H1 (cell line): Measurements from ENCODE around the gene HOXC13. TPM values are rescaled to one million over a fixed set of nuclear protein-coding genes. Genes with fewer than 3 reads are reported as not detected.

Experiments
- CTCF ChIA-PET: fragments of 300-600 bp; sonication (Branson Sonifier 250); formaldehyde crosslinking; loops from one replicate; lab custom pipeline; 2021; ENCODE audit not compliant: partially characterized antibody; lab: Charles Lee
- POLR2A ChIA-PET: fragments of 300-600 bp; sonication (Branson Sonifier 250); formaldehyde crosslinking; loops from one replicate; lab custom pipeline; 2021; ENCODE audit warnings: inconsistent platforms; ENCODE audit not compliant: partially characterized antibody; lab: Charles Lee
- DNase-seq, 2 experiments: peaks; one replicate each; pipeline versions ENCODE4 v3.0.0 to v3.0.0-alpha.2; 2010 to 2022; ENCODE audit warnings: low spot score in 2 of 2, low read depth in 1 of 2, mixed read lengths in 1 of 2
- FAIRE-seq: peaks from 2 replicates; lab custom pipeline; 2011; peaks lifted over from hg19 to GRCh38; lab: Jason Lieb, UNC
- H2AFZ ChIP-seq: 2 replicates; pipeline ENCODE4 v1.8.1; 2012; ENCODE audit warnings: low read length, inconsistent platforms
- H2AK5ac ChIP-seq: 2 replicates; pipeline ENCODE4 v1.6.1; 2013; ENCODE audit warnings: low read depth, low read length
- H2BK120ac ChIP-seq: replicated peaks from 2 replicates; pipeline ENCODE3; 2013; ENCODE audit warnings: low read depth, low read length, inconsistent platforms
- H2BK12ac ChIP-seq: 2 replicates; pipeline ENCODE4 v1.6.1; 2013; ENCODE audit warnings: low read depth, low read length
- H2BK15ac ChIP-seq: 2 replicates; pipeline ENCODE4 v1.6.1; 2013; ENCODE audit warnings: low read length
- H2BK20ac ChIP-seq: 2 replicates; pipeline ENCODE4 v1.6.1; 2013; ENCODE audit warnings: low read length
- H2BK5ac ChIP-seq: 2 replicates; pipeline ENCODE4 v1.6.1; 2013; ENCODE audit warnings: low read depth, low read length
- H3K14ac ChIP-seq: 2 replicates; pipeline ENCODE4 v1.6.1; 2013; ENCODE audit warnings: inconsistent platforms; ENCODE audit not compliant: insufficient read length
- H3K18ac ChIP-seq: 2 replicates; pipeline ENCODE4 v1.6.1; 2013; ENCODE audit warnings: low read length; ENCODE audit errors: extremely low read depth
- H3K23ac ChIP-seq: 2 replicates; pipeline ENCODE4 v1.6.1; 2013; ENCODE audit warnings: inconsistent platforms; ENCODE audit not compliant: insufficient read length
- H3K23me2 ChIP-seq: 2 replicates; pipeline ENCODE4 v1.6.1; 2013; ENCODE audit warnings: low read depth, low read length
- H3K27ac ChIP-seq: 2 replicates; pipeline ENCODE4 v1.6.1; 2011; ENCODE audit warnings: low read depth, low read length, inconsistent platforms
- H3K27me3 ChIP-seq, 4 experiments: replicated peaks in 1 of 4; 1 replicate in 1 of 4; 2 replicates in 3 of 4; pipeline versions ENCODE4 v1.6.1 to v1.8.1; 2011 to 2013; ENCODE audit warnings: low read length in 3 of 4, mild to moderate bottlenecking in 3 of 4, inconsistent platforms in 2 of 4, mixed read lengths in 2 of 4, moderate library complexity in 1 of 4; ENCODE audit not compliant: control insufficient read depth in 3 of 4, insufficient read depth in 3 of 4; ENCODE audit errors: extremely low read depth in 1 of 4
- H3K36me3 ChIP-seq, 4 experiments: 2 replicates each; pipeline versions ENCODE4 v1.6.1 to v1.8.1; 2011 to 2013; ENCODE audit warnings: mild to moderate bottlenecking in 4 of 4, low read length in 3 of 4, moderate library complexity in 2 of 4, control low read depth in 1 of 4, inconsistent platforms in 1 of 4; ENCODE audit not compliant: insufficient read depth in 4 of 4, control insufficient read depth in 2 of 4
- H3K4ac ChIP-seq: replicated peaks from 2 replicates; pipeline ENCODE3; 2013; ENCODE audit warnings: low read length, low read depth, mixed read lengths, inconsistent platforms; ENCODE audit not compliant: insufficient read length
- H3K4me1 ChIP-seq, 4 experiments: replicated peaks in 1 of 4; 1 replicate in 1 of 4; 2 replicates in 3 of 4; pipeline versions ENCODE4 v1.6.1 to v1.8.1; 2011 to 2013; ENCODE audit warnings: low read length in 3 of 4, inconsistent platforms in 2 of 4, mixed read lengths in 1 of 4; ENCODE audit not compliant: insufficient read depth in 4 of 4, control insufficient read depth in 3 of 4
- H3K4me2 ChIP-seq, 2 experiments: 2 replicates each; pipeline versions ENCODE4 v1.6.1 to v1.8.1; 2011 to 2013; ENCODE audit warnings: low read depth in 2 of 2, low read length in 2 of 2, control low read depth in 1 of 2, inconsistent platforms in 1 of 2, mild to moderate bottlenecking in 1 of 2; ENCODE audit not compliant: insufficient read depth in 1 of 2
- H3K4me3 ChIP-seq, 4 experiments: fragments of 200-600, 300-600 bp in 1 of 4; sonication (generic), shearing (Covaris generic), sonication (Bioruptor Twin) in 1 of 4; 2 replicates each; pipeline versions ENCODE4 v1.5.1 to v1.8.1; 2011 to 2016; ENCODE audit warnings: low read length in 4 of 4, low read depth in 3 of 4, control low read depth in 2 of 4, inconsistent platforms in 2 of 4, mild to moderate bottlenecking in 2 of 4, mixed read lengths in 1 of 4, moderate library complexity in 1 of 4; ENCODE audit not compliant: insufficient read depth in 2 of 4; ENCODE audit errors: extremely low read depth in 1 of 4
- H3K56ac ChIP-seq: replicated peaks from 2 replicates; pipeline ENCODE3; 2013; ENCODE audit warnings: low read depth, mild to moderate bottlenecking, mixed read lengths, low read length, inconsistent platforms; ENCODE audit not compliant: insufficient read length
- H3K79me1 ChIP-seq: 2 replicates; pipeline ENCODE4 v1.6.1; 2013; ENCODE audit warnings: low read depth, low read length, control low read depth
- H3K79me2 ChIP-seq, 2 experiments: 2 replicates each; pipeline versions ENCODE4 v1.6.1 to v1.8.1; 2012 to 2013; ENCODE audit warnings: low read length in 2 of 2, mild to moderate bottlenecking in 2 of 2, inconsistent platforms in 1 of 2; ENCODE audit not compliant: insufficient read depth in 2 of 2, control insufficient read depth in 1 of 2
- H3K9ac ChIP-seq, 4 experiments: replicated peaks in 1 of 4; 1 replicate in 1 of 4; 2 replicates in 3 of 4; pipeline versions ENCODE4 v1.6.1 to v1.8.1; 2011 to 2013; ENCODE audit warnings: low read depth in 3 of 4, low read length in 3 of 4, control low read depth in 2 of 4, mild to moderate bottlenecking in 2 of 4, moderate library complexity in 2 of 4, inconsistent platforms in 1 of 4; ENCODE audit errors: extremely low read depth in 1 of 4
- H3K9me3 ChIP-seq, 2 experiments: 2 replicates each; pipeline versions ENCODE4 v1.6.1 to v1.8.1; 2012 to 2013; ENCODE audit warnings: mild to moderate bottlenecking in 2 of 2, moderate library complexity in 2 of 2, control low read depth in 1 of 2, inconsistent platforms in 1 of 2, low read depth in 1 of 2, low read length in 1 of 2, mixed read lengths in 1 of 2; ENCODE audit not compliant: insufficient read depth in 2 of 2
- H4K20me1 ChIP-seq, 2 experiments: replicated peaks in 1 of 2; 2 replicates each; pipeline versions ENCODE3 to v1.8.1; 2011 to 2013; ENCODE audit warnings: inconsistent platforms in 2 of 2, low read length in 2 of 2, mild to moderate bottlenecking in 1 of 2; ENCODE audit not compliant: insufficient read depth in 2 of 2, control insufficient read depth in 1 of 2
- H4K5ac ChIP-seq: 2 replicates; pipeline ENCODE4 v1.6.1; 2013; ENCODE audit warnings: low read length, low read depth, mixed read lengths, inconsistent platforms; ENCODE audit not compliant: insufficient read length
- H4K8ac ChIP-seq: 2 replicates; pipeline ENCODE4 v1.8.0; 2013; ENCODE audit warnings: mild to moderate bottlenecking, moderate library complexity, low read length, inconsistent platforms; ENCODE audit not compliant: insufficient read depth; ENCODE audit errors: extremely low read depth
- H4K91ac ChIP-seq: replicated peaks from 2 replicates; pipeline ENCODE3; 2013; ENCODE audit warnings: low read length, mixed read lengths, inconsistent platforms; ENCODE audit not compliant: insufficient read length
- CBX8 ChIP-seq: fragments of 300-800, 300-1000 bp; sonication (generic); IDR thresholded peaks from 2 replicates; pipeline ENCODE4 v1.7.1; 2016; ENCODE audit warnings: low read depth, low read length, borderline replicate concordance
- SIN3A ChIP-seq, 2 experiments: IDR thresholded peaks in 1 of 2; conservative IDR thresholded peaks in 1 of 2; 2 replicates each; pipeline ENCODE4 v1.6.1; 2011 to 2012; ENCODE audit warnings: low read length in 2 of 2, improper control_type of control experiment in 1 of 2, low read depth in 1 of 2, mild to moderate bottlenecking in 1 of 2
- WGBS, 2 experiments: shearing (Covaris generic) in 1 of 2; methylation state at CpG; one replicate each; pipeline versions ENCODE4 v1.1.6 to v1.1.7; 2013 to 2015; ENCODE audit warnings: low lambda C conversion rate in 2 of 2, mixed read lengths in 2 of 2, inconsistent platforms in 1 of 2, low coverage in 1 of 2, missing lambda C conversion rate in 1 of 2; ENCODE audit not compliant: insufficient replicate concordance in 2 of 2, insufficient coverage in 1 of 2, insufficient read length in 1 of 2; ENCODE audit errors: extremely low coverage in 1 of 2, missing lambda C conversion rate in 1 of 2; 5-methylcytosine and 5-hydroxymethylcytosine counted together
- polyA plus RNA-seq, 7 experiments: library from polyadenylated mRNA; depleted of rRNA in 3 of 7; stranded (reverse) in 5 of 7; unstranded in 2 of 7; fragments of >200 nt in 5 of 7; fragments of 200-250 nt in 2 of 7; gene quantifications; 1 replicate in 5 of 7; 2 replicates in 1 of 7; 4 replicates in 1 of 7; pipeline versions ENCODE4 v1.2.1 to v1.2.3, GENCODE V29; 2011 to 2013; ENCODE audit warnings: missing spikeins in 2 of 7, mixed read lengths in 2 of 7
- total RNA-seq: library from RNA; stranded (reverse); fragmentation: NEBNext Ultra II Directional; extraction: Animal tissue kit (Norgen Biotek cat#: 25700); gene quantifications from 2 replicates; pipeline ENCODE4 v1.2.1, GENCODE V29; 2021

The HOXC13 gene
- total and polyA plus RNA-seq, 2 of the 8 experiments (the other 6 are each of a cell fraction or from before 2014, with no cell fraction given), result 0.02 TPM; not detected in 1

- Histone ChIP-seq H4K91ac (no peak overlapping the region), H3K18ac (no peak overlapping the region), H3K9me3 (no peaks in the 10 kb centered on the region), H3K36me3 (peaks cover 0 to 2% (median 0%) of the 10 kb centered on the region in 4 experiments; a peak in 1 of 8 replicates), H2BK15ac (no peak overlapping the region), H3K14ac (no peak overlapping the region), H3K4me2 (no peak overlapping the region), H4K20me1 (peaks cover 15 to 24% of the 10 kb centered on the region in 2 experiments), H2BK120ac (no peak overlapping the region), H2BK20ac (no peak overlapping the region), H3K27ac (no peak overlapping the region), H2BK5ac (no peak overlapping the region), H3K9ac (no peak overlapping the region), H3K4me3 (no peak overlapping the region), H3K23ac (no peak overlapping the region), H2AK5ac (no peak overlapping the region), H2BK12ac (no peak overlapping the region), H3K4me1 (peaks cover 0 to 4% (median 2%) of the 10 kb centered on the region in 4 experiments; a peak in 4 of 7 replicates), H3K79me1 (no peaks in the 10 kb centered on the region), H4K8ac (no peak overlapping the region), H3K79me2 (no peaks in the 10 kb centered on the region), H3K23me2 (no peaks in the 10 kb centered on the region; the same call in 1 of the 2 replicates), H3K56ac (no peak overlapping the region), H3K4ac (no peak overlapping the region), H2AFZ (no peak overlapping the region), H4K5ac (no peak overlapping the region), H3K27me3 (peaks cover 93 to 100% (median 99%) of the 10 kb centered on the region in 4 experiments)
- TF ChIP-seq SIN3A (conservative IDR thresholded peaks at IDR 0.05 in 1 of 2, IDR thresholded peaks at IDR 0.05 in 1 of 2; ENCODE audit: low read depth in 1 of 2, low read length in 2 of 2), result no peak
- peak; percentile 57; the same call in 1 of the 2 replicates for TF ChIP-seq CBX8
- WGBS, 2 experiments, result 60% methylated on average over 4 of the region's 4 CpGs; no CpG with 5 or more reads in 1 of the 2 experiments
- CTCF ChIA-PET, result interaction anchor here (1.3 to 1.8 kb wide), 3 partner anchors 39 to 187 kb away, joined by 3 to 4 read pairs (median 3); partner anchors contain the start of gene HOXC5
- DNase-seq (peak in 1 of 2 experiments; percentile 17), FAIRE-seq (no peak)
- POLR2A ChIA-PET, result no interaction called here
Measured at GRCh38 chr12:53932915-53933314, 5.7 kb upstream of the HOXC13 start.
